ENCODE measurements around the gene IL15RA.

DNA sequence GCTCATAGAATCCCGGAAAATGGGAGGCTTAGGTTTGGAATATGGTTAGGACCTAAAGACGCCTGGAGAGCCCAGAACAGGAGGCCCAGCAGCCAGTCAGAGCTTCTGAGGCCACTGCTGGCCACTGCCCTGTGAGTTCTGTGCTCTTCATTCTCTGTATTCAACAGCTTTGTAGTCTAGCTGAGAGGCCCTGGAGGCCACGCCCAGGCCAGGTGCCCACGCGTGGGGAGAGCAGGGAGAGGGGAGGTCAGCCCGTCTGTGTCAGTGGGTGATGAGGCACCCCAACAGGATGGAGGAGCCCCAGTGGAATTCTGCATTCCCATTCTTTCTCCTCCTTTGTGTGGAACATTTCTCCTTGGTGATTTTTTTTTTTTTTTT, 29.1 kb downstream of the IL15RA start:
- TF ChIP-seq, protein P1, sequence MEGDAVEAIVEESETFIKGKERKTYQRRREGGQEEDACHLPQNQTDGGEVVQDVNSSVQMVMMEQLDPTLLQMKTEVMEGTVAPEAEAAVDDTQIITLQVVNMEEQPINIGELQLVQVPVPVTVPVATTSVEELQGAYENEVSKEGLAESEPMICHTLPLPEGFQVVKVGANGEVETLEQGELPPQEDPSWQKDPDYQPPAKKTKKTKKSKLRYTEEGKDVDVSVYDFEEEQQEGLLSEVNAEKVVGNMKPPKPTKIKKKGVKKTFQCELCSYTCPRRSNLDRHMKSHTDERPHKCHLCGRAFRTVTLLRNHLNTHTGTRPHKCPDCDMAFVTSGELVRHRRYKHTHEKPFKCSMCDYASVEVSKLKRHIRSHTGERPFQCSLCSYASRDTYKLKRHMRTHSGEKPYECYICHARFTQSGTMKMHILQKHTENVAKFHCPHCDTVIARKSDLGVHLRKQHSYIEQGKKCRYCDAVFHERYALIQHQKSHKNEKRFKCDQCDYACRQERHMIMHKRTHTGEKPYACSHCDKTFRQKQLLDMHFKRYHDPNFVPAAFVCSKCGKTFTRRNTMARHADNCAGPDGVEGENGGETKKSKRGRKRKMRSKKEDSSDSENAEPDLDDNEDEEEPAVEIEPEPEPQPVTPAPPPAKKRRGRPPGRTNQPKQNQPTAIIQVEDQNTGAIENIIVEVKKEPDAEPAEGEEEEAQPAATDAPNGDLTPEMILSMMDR (IDR thresholded peaks at IDR 0.05; ENCODE audit: low read depth, low read length, poor library complexity, severe bottlenecking), result no peak
- no peak for TF ChIP-seq EZH2phosphoT487 (IDR thresholded peaks at IDR 0.05; ENCODE audit: borderline replicate concordance, low read length)

Data from DOHH2 (cell line).